NCI-H2107 (cell line): Measurements from ENCODE around the gene FDXR.

ENCODE experiments used
- DNase-seq: peaks from one replicate; lab custom pipeline; 2025; lab: John Stamatoyannopoulos, UW

FDXR gene

DNA sequence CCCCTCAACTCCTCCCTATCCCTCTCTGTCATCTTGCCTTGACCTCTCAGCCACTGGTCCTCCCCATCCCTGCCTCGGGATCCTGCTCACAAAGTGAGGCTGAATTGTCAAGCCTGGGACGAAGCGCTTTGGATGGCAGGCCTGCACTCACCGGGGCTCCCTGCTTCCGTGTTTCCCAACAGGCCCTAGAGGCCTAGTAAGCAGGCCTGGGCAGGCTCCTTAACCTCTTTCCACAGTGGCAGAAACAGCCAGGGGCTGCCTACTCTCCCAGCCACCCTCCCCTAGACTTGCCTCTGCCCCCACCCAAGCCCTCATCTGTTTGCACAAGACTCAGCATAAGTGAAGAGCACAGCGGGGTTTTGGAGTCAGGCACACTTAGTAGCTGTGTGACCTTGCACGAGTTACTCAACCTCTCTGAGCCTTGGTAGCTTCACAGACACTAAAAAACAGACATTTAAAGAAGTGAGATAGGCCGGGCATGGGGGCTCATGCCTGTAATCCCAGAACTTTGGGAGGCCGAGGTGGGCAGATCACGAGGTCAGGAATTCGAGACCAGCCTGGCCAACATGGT, 25.7 kb upstream of the FDXR start:
- DNase-seq, result no peak

DNA sequence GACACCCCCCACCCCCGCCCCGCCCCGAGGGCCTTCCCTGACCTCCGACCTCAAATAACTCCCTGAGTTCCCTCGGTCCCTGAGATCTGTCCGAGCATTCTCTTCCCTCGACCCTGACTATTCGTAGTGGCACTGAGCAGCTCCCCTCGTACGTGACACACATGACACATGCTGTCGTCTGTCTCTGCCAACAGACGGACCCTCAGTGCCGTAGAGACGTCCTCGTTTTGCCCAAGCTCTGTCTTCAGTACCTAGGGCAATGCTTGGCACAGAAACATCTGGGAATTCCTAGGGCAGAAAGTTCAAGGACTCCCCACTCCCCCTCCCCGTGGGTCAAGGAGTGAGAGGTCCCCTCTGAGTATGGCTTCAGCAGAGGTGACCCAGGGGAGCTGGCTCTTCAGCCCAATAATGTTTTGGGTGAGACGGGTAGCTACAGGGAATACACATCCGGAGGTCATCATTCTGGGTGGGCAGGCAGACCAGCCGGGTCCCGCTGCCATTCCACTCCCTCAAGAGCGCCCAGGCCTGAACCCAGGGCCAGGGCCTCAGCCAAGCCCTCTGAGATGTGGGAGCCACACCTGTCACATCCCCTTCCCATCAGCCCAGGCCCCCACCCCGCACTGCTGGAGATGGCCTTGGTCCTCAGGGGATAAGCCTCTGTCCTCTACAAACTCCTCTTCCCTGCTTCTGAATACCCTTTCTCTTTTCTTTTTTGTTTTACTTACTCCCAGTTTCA, 21.3 kb upstream of the FDXR start:
- no peak for DNase-seq

DNA sequence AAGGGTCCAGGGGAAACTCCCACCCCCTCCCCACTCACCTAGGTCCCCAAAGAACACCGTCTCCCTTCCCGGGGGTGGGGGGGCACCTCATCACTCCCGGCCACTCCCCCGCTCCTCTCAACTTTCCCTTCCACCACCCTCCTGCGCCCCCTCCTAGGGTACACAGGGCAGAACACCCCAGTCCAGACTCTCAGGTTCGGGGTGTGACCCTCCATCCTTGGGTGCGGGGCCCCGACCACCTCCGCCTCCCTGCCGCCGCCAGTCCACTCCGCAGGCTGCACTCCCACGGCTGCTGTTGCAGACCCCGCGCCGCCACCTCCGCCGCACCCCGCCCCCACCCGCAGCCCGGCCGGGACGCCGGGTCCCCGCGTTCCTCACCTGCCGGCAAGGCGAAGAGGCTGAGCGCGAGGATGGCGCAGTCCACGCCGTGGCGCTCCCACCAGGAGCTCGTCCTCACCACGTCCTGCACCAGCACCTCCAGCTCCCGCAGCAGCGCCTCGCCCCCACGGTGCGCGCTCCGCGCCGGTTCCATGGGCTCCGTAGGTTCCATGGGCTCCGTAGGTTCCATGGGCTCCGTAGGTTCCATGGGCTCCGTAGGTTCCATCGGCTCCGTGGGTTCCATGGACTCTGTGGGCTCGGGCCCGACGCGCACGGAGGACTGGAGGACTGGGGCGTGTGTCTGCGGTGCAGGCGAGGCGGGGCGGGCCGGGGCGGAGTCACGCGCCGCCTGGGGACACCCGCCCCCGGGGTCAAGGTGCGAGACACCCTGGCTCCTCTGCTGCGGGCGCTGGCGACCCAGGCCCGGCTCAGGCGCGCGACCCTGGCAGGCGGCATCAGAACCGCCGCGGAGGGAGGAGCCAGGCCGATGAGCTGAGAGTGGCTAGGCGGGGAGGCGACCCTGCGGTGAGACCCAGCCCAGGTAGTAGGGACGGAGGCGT, 20.4 kb upstream of the FDXR start, which contains the start of gene FADS6:
Gene FADS6 (minus strand): TSS at position 660 of the 938 bp plus-strand sequence. CDS start 38 bp downstream, at position 622.
- no peak for DNase-seq

DNA sequence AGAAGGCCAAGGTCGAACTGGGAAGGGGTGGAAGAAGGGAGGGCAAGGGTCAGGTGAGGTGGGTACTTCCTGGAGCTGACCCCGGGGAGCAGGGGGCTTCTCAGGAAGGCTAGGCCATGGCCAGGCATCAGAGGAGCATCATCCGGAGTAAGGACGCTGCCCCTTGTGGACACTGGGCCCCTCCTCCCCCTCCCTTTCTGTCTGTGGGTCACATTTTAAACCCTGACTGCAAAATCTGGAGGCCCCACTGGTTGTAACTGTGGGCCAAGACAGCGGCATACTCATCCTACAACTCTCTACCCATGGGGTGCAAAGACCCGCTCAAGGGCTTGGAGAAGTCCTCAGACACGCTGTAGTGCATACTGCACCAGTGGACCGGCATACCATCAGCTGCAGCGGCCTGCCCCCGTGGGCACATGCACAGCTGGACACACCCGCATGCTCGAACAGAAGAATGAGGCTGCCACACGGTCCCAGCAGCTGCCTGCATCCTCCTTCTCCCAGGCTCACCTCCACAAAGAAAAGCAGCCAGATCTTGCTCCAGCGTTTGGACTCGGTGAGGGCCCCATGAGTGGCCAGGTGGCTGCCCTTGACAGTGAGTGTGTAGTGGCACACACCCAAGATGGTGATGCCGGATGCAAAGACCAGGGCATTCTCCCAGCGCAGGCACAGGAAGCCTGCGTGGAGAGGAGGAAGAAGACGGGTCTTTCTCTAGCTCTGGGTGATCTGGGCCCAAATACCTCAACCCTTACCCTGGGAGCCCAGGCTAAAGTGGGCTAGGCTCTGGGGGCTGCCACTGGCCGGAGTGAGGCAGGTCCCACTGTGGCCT, 19.4 kb upstream of the FDXR start:
- no peak for DNase-seq

DNA sequence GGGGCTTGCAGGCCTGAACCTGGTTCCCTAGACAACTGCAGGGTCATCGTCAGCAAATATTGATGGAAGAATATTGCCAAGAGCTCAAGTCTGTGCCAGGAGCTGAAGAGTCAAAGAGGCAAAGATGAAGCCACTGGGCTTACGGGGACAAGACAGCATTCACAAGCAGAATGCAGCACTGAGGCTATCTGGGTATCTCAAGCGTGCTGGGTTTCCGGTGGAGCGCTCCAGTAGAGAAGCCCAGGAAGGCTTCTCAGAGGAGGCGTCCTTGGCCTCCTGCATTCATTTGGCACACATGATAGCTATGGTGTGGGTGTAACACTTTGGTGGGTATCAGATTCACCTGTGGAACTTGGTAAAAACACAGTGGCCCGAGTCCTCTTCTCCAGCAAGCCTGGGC, 17.8 kb upstream of the FDXR start:
- DNase-seq, result no peak

DNA sequence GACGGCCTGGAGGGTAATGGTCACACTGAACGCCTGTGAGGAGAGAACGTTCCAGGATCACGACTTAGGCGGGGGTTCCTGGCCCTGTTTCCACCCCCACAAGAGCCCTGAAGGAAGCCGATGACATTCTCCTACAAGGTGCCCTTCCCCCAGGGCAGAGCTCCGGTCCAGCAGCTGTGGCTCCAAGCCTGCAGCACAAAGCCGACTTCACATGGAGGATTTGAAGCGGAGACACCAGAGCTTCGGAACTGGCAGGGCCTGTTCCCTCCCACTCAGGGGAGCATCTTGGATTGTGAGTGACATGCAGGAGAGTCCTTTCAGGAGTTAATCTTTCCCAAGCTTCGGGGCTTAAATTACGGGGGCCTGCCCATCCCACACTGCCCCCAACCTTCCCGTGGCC, 15.7 kb upstream of the FDXR start:
- no peak for DNase-seq

DNA sequence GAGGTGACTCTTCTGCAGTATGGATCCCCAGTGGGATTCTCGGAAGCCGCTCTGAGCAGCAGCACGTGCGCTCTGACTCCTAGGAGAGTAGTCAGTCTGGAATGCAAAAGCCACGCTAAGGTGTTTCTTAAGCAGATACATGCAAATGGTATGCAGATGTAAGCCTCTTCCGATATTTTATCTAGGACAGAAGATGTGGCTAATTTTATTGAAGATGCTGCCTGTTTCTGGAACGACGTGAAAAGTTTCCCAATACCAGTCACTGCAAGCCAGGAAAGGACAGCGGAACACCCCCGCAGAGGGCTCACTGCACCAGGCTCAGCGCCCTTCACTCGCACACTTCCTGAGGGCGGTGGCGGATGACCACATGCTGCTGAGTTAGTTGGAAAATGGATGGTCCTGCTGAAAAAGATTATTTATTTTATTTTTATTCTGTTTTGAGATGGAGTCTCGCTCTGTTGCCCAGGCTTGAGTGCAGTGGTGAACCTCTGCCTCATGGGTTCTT, 10.5 kb upstream of the FDXR start:
- DNase-seq, result no peak

DNA sequence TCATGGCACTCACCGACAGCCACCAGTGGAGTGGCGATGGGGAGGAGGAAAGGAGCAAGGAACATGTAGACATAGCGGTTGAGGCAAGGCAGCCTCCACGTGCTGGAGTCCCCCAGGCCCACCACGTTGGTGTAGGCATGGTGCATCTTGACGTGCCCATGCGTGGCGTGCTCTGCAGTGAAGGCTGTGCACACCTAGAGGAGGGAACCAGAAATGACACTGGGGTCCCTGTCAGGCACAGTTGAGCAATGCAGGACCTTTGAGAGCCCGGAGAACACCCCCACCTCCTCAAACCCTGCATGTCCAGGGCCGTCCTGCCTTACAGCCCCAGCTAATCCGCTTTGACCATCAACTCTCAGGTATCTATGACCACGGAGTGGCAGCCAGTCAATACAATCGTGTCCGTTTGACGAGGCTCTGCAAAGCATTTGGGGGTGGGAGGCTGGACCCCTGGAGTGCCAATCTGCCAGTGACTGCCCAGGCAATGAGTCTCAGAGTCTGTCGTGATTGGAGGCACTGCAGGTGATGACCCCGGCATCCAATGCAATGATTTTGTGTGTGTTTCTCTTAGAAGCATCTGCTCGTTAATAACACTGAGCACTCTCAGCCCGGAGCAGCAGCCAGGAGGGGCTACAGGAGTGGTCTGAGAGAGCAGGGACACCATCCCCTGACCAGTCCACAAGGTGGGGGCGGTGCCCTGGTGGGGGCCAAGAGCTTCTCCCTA, 9.9 kb upstream of the FDXR start:
- no peak for DNase-seq

DNA sequence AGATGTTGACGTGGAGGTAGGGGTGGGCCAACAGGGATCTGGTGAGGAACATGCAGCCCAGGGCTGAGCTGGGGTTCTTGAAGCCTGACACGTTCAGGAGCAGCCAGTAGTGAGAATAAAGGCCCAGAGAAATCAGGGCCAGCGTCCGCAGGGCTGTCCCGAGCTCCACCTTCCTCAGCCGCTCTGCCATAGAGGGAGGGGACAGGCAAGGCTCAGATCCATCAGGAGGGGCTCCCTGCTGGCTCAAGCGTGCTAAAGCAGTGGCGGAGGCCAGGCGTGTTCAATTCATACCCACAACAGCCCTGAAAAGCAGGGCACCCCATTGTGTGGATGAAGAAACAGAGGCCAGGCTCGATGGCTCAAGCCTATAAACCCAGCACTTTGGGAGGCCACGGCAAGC, 8.3 kb upstream of the FDXR start:
- DNase-seq, result no peak

DNA sequence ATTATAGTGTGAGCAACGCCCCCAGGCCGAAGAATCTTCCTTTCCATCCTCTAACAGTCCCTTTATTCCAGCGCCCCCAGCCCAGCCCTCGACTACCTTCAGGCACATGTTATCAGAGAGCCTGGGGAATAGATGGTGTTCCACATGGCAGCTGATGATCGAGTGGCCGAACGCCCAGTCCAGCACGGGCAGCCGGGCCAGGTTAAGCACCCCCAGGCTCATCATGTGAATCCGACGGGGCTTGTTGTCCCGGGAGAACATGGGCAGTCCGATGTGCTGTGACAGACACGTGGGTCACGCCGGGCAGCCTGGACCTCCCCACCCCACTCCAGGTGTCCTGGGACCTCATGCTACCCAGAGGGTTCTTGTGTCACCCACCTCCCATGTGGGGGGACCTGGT, 6.5 kb upstream of the FDXR start:
- DNase-seq, result no peak

DNA sequence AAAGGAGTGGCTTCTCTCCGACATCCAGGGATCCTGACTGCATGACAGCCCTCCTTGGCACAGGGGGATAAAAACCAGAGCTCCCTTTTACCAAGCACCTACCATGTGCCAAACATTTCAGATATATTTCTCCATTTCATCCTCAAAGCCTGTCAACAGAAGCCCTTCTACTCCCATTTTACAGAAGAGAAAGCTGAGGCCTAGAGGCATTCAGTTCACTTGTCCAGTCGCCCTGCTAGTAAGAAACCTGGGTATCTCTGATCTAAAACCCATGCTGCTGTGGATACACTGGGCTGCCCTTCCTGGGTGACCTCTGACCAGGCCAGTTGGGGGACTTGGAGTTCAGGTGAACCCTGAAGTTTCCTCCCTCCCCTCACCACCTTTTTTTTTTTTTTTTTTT, 5.9 kb upstream of the FDXR start:
- DNase-seq, result no peak

DNA sequence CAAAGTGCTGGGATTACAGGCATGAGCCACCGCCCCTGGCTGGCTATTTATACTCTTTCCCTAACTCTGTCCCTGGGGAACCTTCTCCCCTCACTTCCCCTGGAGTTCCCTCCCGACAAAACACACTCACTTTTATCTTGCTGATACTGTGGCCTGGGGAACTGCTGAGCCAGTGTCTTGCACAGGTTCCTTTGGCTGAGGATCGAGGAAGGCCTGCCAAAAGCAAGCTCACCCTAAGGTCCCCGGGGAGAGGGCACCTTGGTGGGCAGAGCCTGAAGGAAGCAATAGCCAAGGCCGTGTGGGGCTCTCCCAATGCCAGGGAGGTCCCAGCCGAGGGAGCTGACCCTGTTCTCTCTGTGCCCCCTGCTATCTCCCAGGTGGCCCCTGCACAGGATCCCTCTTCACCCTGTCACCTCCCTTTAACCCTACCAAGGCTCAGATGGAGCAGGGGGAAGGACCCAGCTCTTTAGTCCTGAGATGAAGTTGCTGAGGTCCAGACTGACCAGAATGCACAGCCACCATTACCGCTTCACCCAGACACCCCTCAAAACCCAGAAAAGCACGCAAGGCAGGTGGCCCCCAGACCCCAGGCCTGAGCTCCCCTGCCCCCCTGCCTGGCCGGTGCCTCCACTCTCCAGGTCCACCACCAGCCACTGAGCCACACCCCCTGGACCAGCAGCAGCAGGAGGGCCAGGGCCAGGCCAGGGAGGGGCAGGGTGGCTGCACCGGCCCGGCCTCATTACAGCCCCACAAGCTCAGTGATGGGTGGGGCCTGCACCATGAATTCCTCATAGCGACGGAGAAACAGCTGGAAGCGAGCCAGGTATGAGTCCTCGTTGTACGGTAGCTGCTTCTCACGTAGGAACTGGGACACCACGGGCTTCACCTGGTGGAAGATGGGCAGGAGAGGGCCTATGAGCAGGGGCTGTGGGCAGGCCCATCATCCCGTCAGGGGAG, 5.1 kb upstream of the FDXR start:
- no peak for DNase-seq

DNA sequence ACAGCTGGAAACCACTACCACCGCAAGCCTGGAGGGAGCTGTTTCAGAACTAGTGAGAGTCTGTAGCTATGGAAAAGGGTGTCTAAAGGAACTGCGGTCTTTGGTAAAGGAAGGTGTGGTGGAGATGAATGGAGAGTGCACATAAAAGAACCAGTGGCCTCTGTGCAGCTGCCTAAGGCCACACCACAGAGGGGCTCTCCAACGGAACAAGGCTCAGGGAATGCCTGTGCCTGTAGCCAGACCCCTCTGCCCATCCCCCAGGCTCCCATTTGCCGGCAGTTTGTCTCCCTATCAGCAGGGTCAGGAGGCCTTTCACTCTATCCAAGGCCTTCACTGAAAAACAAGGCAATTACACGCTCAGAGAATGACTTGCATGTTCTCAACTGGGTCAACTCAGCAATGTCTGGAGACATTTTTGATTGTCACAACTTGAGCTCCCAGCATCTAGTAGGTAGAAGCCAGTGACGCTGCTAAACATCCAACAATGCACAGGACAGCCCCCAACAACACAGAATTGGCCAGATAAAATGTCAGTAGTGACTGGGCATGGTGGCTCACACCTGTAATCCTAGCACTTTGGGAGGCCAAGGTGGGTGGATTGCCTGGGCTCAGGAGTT, 3.3 kb upstream of the FDXR start:
- no peak for DNase-seq

DNA sequence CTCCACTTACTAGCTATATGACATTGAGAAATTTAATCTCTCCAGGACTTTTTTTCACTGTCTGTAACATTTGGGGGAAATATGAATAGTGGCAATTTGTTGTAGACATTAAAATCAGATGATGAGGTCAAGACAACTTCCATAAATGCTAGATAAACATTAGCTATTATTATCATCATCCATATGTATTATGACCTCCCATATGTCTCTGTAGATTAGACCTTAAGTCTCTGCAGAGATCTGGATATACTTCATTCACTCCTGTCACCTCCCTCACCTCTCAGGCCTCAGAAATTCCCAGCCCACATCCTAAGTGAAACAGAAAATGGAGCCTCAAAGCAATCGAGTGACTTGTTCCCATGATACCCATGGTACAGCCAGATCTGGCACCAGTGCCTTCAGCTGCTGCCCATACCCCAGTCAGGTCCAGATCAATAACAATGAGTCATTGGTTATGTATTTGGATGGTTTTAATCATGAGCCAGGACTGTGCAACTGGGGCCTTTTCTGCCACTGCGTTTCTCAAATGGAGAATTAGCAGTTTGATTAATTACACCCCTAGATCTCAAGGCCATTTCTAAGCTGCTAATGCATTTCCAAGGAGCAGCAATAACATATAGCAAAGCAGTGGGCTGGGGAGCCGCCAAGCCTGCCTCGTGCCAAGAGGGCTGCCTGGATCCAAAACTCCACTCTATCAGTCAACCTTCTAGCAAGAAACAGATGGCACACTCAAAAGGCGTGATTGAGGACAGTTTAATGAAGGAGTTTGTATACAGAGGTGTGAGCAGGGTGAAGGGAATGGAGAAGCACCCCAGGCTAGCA, 2.6 kb upstream of the FDXR start:
- DNase-seq, result no peak

DNA sequence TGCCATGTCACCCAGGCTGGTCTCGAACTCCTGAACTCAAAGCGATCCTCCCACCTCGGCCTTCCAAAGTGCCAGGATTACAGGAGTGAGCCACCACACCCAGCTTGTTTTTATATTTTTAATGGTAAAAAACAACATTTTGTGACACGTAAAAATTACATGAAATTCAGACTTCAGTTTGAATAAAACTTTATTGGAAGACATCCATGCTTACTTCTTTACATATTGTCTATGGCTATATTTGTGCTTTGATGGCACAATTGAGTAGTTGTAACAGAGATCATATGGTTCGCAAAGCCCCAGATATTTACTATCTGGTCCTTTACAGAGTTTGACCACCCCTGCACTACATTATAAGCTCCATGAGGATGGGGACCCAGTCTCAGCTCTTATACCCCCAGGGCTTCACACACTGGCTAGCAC, 1.8 kb upstream of the FDXR start:
- no peak for DNase-seq

DNA sequence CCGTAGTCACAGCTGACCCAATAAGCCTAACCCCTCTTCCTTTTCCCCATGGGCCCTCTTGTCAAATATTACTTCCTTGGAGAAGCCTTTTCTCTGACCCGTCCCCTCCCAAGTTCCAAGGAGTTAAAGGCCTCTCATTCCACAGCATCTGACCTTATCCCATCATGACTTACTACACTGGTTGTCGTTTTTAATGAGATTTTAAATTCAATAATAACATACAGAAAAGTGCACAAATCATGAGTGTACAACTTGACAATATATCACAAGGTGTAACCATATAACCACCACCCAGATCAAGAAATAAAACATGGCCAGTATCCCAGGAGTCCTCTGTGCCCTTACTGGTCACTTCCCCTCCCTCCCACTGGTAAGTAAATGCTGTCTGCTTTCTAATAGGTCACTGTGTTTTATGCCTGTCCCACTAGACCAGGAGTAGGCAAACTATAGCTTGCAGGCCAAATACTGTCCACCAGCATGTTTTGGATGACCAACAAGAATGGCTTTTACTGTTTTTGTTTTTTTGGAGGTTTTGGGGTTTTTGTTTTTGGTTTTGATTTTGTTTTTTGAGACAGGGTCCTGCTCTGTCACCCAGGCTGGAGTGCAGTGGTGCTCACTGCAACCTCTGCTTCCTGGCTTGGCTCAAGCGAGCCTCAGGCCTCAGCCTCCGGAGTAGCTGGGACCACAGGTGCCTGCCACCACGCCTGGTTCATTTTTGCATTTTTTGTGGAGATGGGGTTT, 1.2 kb upstream of the FDXR start:
- DNase-seq, result no peak

DNA sequence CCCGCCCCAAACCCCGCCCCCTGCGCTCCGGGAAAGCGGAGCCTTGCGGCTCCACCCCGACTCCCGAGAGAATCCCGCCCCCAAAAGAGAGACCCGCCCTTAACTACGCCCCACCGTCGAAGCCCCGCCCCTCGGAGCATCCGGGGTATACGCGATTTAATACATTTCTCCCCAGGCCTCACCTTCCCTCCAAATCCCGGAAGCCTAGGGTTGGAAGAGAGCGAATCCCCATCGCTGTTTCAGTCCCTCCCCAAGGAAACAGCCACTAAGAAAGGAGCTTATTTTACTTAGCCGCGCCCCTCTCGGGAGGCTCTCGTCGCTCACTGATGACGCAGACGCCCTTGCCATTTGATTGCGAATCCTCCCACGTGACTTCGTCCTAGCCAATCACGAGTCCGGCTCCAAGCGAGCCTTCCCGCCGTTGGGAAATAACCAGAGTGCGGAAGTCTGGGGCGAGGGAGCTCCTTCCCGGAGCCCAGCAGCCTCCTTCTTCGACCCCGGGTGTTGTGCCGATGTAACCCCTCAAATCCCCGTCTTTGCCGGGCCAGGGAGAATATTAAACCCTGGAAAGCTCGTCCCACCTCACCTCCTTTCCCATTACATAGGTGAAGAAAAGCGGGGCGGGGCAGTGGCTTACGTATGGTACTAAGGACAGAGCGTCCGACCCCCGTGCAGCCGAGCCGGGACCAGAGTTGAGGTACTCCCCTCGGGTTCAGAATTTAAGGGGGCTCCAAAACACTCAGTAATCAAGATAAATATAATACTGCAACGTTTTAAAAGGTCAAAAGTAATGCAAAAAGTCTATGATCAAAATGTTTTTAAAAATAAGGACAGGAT, 461 bp upstream of the FDXR start:
- peak; percentile 96 for DNase-seq
